HEK293 (cell line): ENCODE results near the gene VTI1B.

Experiments
- CTCF ChIA-PET: fragments of 350-600 bp; formaldehyde crosslinking; extraction: SDS; loops from one replicate; lab custom pipeline; 2021; ENCODE audit warnings: antibody characterized with exemption; lab: Yijun Ruan, JAX
- POLR2A ChIA-PET: fragments of 300-600 bp; formaldehyde crosslinking; extraction: SDS; loops from one replicate; lab custom pipeline; 2020; ENCODE audit warnings: antibody characterized with exemption, inconsistent platforms; lab: Yijun Ruan, JAX
- H3K27ac ChIP-seq: fragments of 200-500 bp; sonication (Bioruptor generic); 2 replicates; pipeline ENCODE4 v1.5.1; 2014; ENCODE audit warnings: low read depth, low read length, control low read depth, inconsistent platforms; ENCODE audit errors: extremely low read depth
- H3K36me3 ChIP-seq, 2 experiments: fragments of 200-500 bp in 1 of 2; sonication (Bioruptor generic) in 1 of 2; 1 replicate in 1 of 2; 2 replicates in 1 of 2; pipeline ENCODE4 v1.5.1; 2014 to 2017; ENCODE audit warnings: inconsistent platforms in 2 of 2, low read length in 2 of 2; ENCODE audit not compliant: control insufficient read depth in 2 of 2, insufficient read depth in 1 of 2
- H3K4me1 ChIP-seq: fragments of 200-500 bp; sonication (Bioruptor generic); 2 replicates; pipeline ENCODE4 v1.5.1; 2014; ENCODE audit warnings: mild to moderate bottlenecking, low read length, inconsistent platforms; ENCODE audit not compliant: control insufficient read depth, insufficient read depth
- H3K4me3 ChIP-seq: 2 replicates; pipeline ENCODE4 v1.5.1; 2011; ENCODE audit warnings: low read depth, mild to moderate bottlenecking, control low read depth, low read length, moderate library complexity
- H3K9me3 ChIP-seq: fragments of 200-500 bp; sonication (Bioruptor generic); 2 replicates; pipeline ENCODE4 v1.5.1; 2014; ENCODE audit warnings: low read depth, low read length, inconsistent platforms; ENCODE audit not compliant: control insufficient read depth, insufficient read depth
- SALL2 ChIP-seq: fragments of 450-650 bp; formaldehyde crosslinking; IDR thresholded peaks from 2 replicates; pipeline ENCODE4 v1.5.0; 2017; ENCODE audit warnings: missing biosample characterization, mild to moderate bottlenecking, missing genetic modification characterization, borderline replicate concordance
- SETDB1 ChIP-seq: IDR thresholded peaks from one replicate; pipeline ENCODE4 v1.6.1; 2017; ENCODE audit warnings: mild to moderate bottlenecking, low read length, moderate library complexity, mixed read lengths; ENCODE audit not compliant: insufficient read length
- WT1 ChIP-seq: fragments of 450-650 bp; formaldehyde crosslinking; IDR thresholded peaks from 2 replicates; pipeline ENCODE4 v1.5.1; 2016; ENCODE audit warnings: missing biosample characterization, missing genetic modification characterization
- ZBTB17 ChIP-seq: fragments of 450-650 bp; formaldehyde crosslinking; IDR thresholded peaks from 2 replicates; pipeline ENCODE4 v1.5.1; 2016; ENCODE audit warnings: missing biosample characterization, missing genetic modification characterization
- ZBTB7A ChIP-seq: fragments of 450-650 bp; formaldehyde crosslinking; IDR thresholded peaks from 2 replicates; pipeline ENCODE4 v1.5.1; 2016; ENCODE audit warnings: low read depth, missing biosample characterization, missing genetic modification characterization
- ZEB2 ChIP-seq: fragments of 450-650 bp; formaldehyde crosslinking; IDR thresholded peaks from 2 replicates; pipeline ENCODE4 v1.5.1; 2016; ENCODE audit warnings: missing biosample characterization, missing genetic modification characterization
- ZNF10 ChIP-seq: fragments of 450-650 bp; formaldehyde crosslinking; IDR thresholded peaks from 2 replicates; pipeline ENCODE4 v1.5.1; 2017; ENCODE audit warnings: missing biosample characterization, missing genetic modification characterization
- ZNF132 ChIP-seq: fragments of 450-650 bp; formaldehyde crosslinking; IDR thresholded peaks from 2 replicates; pipeline ENCODE4 v1.5.1; 2017; ENCODE audit warnings: missing biosample characterization, missing genetic modification characterization, borderline replicate concordance
- ZNF211 ChIP-seq: fragments of 450-650 bp; formaldehyde crosslinking; IDR thresholded peaks from 2 replicates; pipeline ENCODE4 v1.5.1; 2016; ENCODE audit warnings: low read depth, missing biosample characterization, missing genetic modification characterization
- ZNF292 ChIP-seq: fragments of 450-650 bp; formaldehyde crosslinking; IDR thresholded peaks from 2 replicates; pipeline ENCODE4 v1.5.1; 2016; ENCODE audit warnings: low read depth, missing biosample characterization, missing genetic modification characterization, borderline replicate concordance
- ZNF37A ChIP-seq: fragments of 450-650 bp; IDR thresholded peaks from 2 replicates; pipeline ENCODE4 v1.5.1; 2018; ENCODE audit warnings: missing biosample characterization, missing genetic modification characterization
- ZNF473 ChIP-seq: fragments of 450-650 bp; formaldehyde crosslinking; IDR thresholded peaks from 2 replicates; pipeline ENCODE4 v1.5.1; 2017; ENCODE audit warnings: missing biosample characterization, missing genetic modification characterization
- ZNF561 ChIP-seq: fragments of 450-650 bp; IDR thresholded peaks from 2 replicates; pipeline ENCODE4 v1.5.1; 2018; ENCODE audit warnings: missing biosample characterization, missing genetic modification characterization, borderline replicate concordance
- ZNF571 ChIP-seq: fragments of 450-650 bp; formaldehyde crosslinking; IDR thresholded peaks from 2 replicates; pipeline ENCODE4 v1.5.0; 2017; ENCODE audit warnings: missing biosample characterization, missing genetic modification characterization
- ZNF677 ChIP-seq: fragments of 450-650 bp; IDR thresholded peaks from 2 replicates; pipeline ENCODE4 v1.5.0; 2018; ENCODE audit warnings: missing biosample characterization, mild to moderate bottlenecking, missing genetic modification characterization, moderate library complexity
- ZNF76 ChIP-seq: fragments of 450-650 bp; formaldehyde crosslinking; IDR thresholded peaks from 2 replicates; pipeline ENCODE4; 2016; ENCODE audit warnings: low read depth, missing biosample characterization, missing genetic modification characterization, borderline replicate concordance
- ZNF791 ChIP-seq: fragments of 450-650 bp; formaldehyde crosslinking; IDR thresholded peaks from 2 replicates; pipeline ENCODE4 v1.5.1; 2016; ENCODE audit warnings: missing biosample characterization, missing genetic modification characterization
- ZSCAN23 ChIP-seq: fragments of 450-650 bp; formaldehyde crosslinking; IDR thresholded peaks from 2 replicates; pipeline ENCODE4 v1.5.1; 2016; ENCODE audit warnings: missing biosample characterization, missing genetic modification characterization
- TF ChIP-seq, protein P1 (sequence below): fragments of 450-650 bp; formaldehyde crosslinking; IDR thresholded peaks from 2 replicates; pipeline ENCODE4 v1.5.1; 2016; ENCODE audit warnings: missing biosample characterization, missing genetic modification characterization
- TF ChIP-seq, protein P2 (sequence below): fragments of 450-650 bp; formaldehyde crosslinking; IDR thresholded peaks from 2 replicates; pipeline ENCODE4 v1.5.1; 2016; ENCODE audit warnings: missing biosample characterization, missing genetic modification characterization
- TF ChIP-seq, protein P3 (sequence below): fragments of 450-650 bp; formaldehyde crosslinking; IDR thresholded peaks from 2 replicates; pipeline ENCODE4 v1.5.1; 2016; ENCODE audit warnings: missing biosample characterization, missing genetic modification characterization
- TF ChIP-seq, protein P4 (sequence below): fragments of 450-650 bp; formaldehyde crosslinking; IDR thresholded peaks from 2 replicates; pipeline ENCODE4 v1.5.1; 2016; ENCODE audit warnings: missing biosample characterization, missing genetic modification characterization

VTI1B gene

DNA sequence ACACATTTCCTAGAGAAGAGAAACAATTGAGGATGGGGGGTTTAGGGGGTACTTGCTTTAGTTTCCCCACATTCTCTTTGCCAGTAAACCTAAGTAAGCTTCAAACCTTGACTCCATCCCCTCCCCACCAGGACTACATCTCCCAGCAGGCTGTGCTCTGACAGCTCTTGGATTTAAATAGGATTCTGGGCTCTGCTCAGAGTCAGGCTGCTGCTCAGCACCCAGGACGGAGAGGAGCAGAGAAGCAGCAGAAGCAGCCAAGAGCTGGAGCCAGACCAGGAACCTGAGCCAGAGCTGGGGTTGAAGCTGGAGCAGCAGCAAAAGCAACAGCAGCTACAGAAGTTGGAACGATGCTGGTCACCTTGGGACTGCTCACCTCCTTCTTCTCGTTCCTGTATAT is 47.9 kb upstream of the VTI1B start:
- H3K4me1 ChIP-seq, result no peaks in the 10 kb centered on the region
- POLR2A ChIA-PET, result no interaction called here
- H3K36me3 ChIP-seq, result no peaks in the 10 kb centered on the region
- H3K27ac ChIP-seq, result no peak overlapping the region
- H3K4me3 ChIP-seq, result no peak overlapping the region
- no peaks in the 10 kb centered on the region for H3K9me3 ChIP-seq
- CTCF ChIA-PET, result interaction anchor here (0.7 to 2.1 kb wide), 2 partner anchors 18 to 57 kb away, joined by 3 to 8 read pairs; no protein-coding TSS in a partner anchor
- TF ChIP-seq ZBTB17 (tag by site-specific recombination), result peak; percentile 95
- TF ChIP-seq, protein P1, sequence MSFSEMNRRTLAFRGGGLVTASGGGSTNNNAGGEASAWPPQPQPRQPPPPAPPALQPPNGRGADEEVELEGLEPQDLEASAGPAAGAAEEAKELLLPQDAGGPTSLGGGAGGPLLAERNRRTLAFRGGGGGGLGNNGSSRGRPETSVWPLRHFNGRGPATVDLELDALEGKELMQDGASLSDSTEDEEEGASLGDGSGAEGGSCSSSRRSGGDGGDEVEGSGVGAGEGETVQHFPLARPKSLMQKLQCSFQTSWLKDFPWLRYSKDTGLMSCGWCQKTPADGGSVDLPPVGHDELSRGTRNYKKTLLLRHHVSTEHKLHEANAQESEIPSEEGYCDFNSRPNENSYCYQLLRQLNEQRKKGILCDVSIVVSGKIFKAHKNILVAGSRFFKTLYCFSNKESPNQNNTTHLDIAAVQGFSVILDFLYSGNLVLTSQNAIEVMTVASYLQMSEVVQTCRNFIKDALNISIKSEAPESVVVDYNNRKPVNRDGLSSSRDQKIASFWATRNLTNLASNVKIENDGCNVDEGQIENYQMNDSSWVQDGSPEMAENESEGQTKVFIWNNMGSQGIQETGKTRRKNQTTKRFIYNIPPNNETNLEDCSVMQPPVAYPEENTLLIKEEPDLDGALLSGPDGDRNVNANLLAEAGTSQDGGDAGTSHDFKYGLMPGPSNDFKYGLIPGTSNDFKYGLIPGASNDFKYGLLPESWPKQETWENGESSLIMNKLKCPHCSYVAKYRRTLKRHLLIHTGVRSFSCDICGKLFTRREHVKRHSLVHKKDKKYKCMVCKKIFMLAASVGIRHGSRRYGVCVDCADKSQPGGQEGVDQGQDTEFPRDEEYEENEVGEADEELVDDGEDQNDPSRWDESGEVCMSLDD (tag by site-specific recombination), result no peak
- no peak for TF ChIP-seq ZNF10 (tag by site-specific recombination)
- 0 out of 2 replicates have a peak, but pooled peaks have one; percentile 31 for TF ChIP-seq ZNF76 (tag by site-specific recombination)

DNA sequence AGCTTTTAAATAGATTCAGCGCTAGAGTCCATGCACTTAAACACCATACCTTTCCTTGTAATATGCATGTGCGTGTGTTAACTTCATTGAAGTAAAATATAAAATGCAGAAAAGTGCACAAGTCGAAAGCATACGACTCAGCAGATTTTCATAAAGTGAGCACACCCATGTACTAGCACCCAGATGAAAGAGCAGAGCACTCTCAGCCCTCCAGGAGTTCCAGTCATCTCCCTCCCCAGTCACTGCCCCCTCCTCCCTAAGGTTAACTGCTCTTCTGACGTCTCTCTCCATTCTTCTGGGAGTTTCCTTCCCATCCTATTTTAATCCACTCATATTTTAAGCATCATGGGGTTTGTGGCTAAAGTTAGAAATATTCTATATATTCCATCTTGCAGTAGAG is 47.4 kb upstream of the VTI1B start:
- H3K36me3 ChIP-seq, result no peaks in the 10 kb centered on the region
- ChIA-PET CTCF (interaction anchor here (2.1 kb wide), 1 partner anchor 17 kb away, joined by 8 read pairs; no protein-coding TSS in a partner anchor), POLR2A (no interaction called here)
- H3K27ac ChIP-seq, result no peak overlapping the region
- H3K4me3 ChIP-seq, result no peak overlapping the region
- H3K4me1 ChIP-seq, result no peaks in the 10 kb centered on the region
- TF ChIP-seq, protein P2, sequence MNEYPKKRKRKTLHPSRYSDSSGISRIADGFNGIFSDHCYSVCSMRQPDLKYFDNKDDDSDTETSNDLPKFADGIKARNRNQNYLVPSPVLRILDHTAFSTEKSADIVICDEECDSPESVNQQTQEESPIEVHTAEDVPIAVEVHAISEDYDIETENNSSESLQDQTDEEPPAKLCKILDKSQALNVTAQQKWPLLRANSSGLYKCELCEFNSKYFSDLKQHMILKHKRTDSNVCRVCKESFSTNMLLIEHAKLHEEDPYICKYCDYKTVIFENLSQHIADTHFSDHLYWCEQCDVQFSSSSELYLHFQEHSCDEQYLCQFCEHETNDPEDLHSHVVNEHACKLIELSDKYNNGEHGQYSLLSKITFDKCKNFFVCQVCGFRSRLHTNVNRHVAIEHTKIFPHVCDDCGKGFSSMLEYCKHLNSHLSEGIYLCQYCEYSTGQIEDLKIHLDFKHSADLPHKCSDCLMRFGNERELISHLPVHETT, result no peak
- no peak for TF ChIP-seq SETDB1
- TF ChIP-seq ZNF473 (tag by site-specific recombination), result no peak
- TF ChIP-seq, protein P3, sequence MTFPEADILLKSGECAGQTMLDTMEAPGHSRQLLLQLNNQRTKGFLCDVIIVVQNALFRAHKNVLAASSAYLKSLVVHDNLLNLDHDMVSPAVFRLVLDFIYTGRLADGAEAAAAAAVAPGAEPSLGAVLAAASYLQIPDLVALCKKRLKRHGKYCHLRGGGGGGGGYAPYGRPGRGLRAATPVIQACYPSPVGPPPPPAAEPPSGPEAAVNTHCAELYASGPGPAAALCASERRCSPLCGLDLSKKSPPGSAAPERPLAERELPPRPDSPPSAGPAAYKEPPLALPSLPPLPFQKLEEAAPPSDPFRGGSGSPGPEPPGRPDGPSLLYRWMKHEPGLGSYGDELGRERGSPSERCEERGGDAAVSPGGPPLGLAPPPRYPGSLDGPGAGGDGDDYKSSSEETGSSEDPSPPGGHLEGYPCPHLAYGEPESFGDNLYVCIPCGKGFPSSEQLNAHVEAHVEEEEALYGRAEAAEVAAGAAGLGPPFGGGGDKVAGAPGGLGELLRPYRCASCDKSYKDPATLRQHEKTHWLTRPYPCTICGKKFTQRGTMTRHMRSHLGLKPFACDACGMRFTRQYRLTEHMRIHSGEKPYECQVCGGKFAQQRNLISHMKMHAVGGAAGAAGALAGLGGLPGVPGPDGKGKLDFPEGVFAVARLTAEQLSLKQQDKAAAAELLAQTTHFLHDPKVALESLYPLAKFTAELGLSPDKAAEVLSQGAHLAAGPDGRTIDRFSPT (tag by site-specific recombination), result no peak
- no peak for TF ChIP-seq ZNF677 (tag by site-specific recombination)
- TF ChIP-seq ZNF791 (tag by site-specific recombination), result no peak
- no peak for TF ChIP-seq ZNF292 (tag by site-specific recombination)
- TF ChIP-seq ZSCAN23 (tag by site-specific recombination), result no peak
- TF ChIP-seq, protein P4, sequence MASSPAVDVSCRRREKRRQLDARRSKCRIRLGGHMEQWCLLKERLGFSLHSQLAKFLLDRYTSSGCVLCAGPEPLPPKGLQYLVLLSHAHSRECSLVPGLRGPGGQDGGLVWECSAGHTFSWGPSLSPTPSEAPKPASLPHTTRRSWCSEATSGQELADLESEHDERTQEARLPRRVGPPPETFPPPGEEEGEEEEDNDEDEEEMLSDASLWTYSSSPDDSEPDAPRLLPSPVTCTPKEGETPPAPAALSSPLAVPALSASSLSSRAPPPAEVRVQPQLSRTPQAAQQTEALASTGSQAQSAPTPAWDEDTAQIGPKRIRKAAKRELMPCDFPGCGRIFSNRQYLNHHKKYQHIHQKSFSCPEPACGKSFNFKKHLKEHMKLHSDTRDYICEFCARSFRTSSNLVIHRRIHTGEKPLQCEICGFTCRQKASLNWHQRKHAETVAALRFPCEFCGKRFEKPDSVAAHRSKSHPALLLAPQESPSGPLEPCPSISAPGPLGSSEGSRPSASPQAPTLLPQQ (tag by site-specific recombination), result no peak
- TF ChIP-seq WT1 (tag by site-specific recombination), result no peak
- no peak for TF ChIP-seq ZNF132 (tag by site-specific recombination)
- TF ChIP-seq SALL2 (tag by site-specific recombination), result no peak
- no peak for TF ChIP-seq ZBTB7A (tag by site-specific recombination)
- TF ChIP-seq ZNF561 (tag by site-specific recombination), result no peak
- TF ChIP-seq ZEB2 (tag by site-specific recombination), result no peak
- no peak for TF ChIP-seq ZNF571 (tag by site-specific recombination)
- no peak for TF ChIP-seq ZNF211 (tag by site-specific recombination)
- no peak for TF ChIP-seq ZNF37A
- no peaks in the 10 kb centered on the region for H3K9me3 ChIP-seq
